ENCODE results near the gene ATP10D. TPM values are rescaled to one million over a fixed set of nuclear protein-coding genes. Genes with fewer than 3 reads are reported as not detected.

Gene ATP10D
- total RNA-seq, 4 donors from 2014 or later = 13.5 to 28.2 (median 18.0) TPM

DNA sequence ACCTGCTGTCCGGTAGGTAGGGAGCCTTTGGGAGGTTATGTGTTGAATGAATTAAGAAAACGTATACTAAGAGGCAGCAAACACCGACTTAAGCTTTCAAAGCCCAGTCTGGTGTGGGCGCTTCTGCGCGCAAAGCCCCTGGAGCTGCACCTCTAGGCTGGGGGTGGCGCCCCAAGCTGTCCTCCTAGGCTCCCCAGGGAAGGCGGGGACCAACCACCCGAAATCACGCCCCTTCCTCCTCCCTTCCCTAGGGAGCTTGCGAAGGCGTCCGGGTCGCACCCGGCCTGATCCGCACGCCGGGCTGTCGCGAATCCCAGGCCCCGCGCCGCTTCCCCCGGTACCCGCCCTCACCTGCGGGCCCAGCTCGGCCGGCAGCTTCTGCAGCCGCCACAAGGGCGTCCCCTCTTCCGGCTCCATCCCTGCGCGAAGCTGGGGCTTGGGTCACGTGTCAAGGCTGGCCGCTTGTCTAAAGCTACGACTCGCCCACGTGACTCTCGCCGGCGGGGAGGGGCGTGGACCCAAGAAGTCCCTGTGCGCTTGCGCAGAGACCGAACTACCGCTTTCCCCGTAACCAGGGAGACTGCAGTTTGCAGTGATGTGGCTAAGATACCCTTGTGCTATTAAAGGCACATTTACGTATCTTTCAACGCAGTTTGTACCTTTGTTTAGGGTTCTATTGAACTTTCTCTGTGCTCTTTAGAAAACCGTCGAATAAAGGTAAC is 21.7 kb upstream of the ATP10D start, which contains the start of gene COMMD8:
COMMD8 (minus strand) TSS at position 468 of the 722 bp plus-strand sequence; CDS start at position 417, 51 bp downstream.
- Histone ChIP-seq H3K4me1 (peaks cover 0 to 29% (median 4%) of the 10 kb centered on the region in 4 donors), H3K9me3 (no peaks in the 10 kb centered on the region), H3K36me3 (peaks cover 0 to 11% (median 0%) of the 10 kb centered on the region in 3 donors), H3K4me3 (peak within 1 kb of the TSS; percentile 71 to 86 (median 82)), H3K27ac (peak within 1 kb of the TSS; percentile 77 to 92 (median 84)), H3K27me3 (no peaks in the 10 kb centered on the region)
- peak; percentile 90 to 96 for DNase-seq (ENCODE audit: low spot score in 2 of 2)
- WGBS, 2 donors = 0 to 1% methylated on average over 26 to 28 of the region's 51 CpGs
- TF ChIP-seq, protein P1, sequence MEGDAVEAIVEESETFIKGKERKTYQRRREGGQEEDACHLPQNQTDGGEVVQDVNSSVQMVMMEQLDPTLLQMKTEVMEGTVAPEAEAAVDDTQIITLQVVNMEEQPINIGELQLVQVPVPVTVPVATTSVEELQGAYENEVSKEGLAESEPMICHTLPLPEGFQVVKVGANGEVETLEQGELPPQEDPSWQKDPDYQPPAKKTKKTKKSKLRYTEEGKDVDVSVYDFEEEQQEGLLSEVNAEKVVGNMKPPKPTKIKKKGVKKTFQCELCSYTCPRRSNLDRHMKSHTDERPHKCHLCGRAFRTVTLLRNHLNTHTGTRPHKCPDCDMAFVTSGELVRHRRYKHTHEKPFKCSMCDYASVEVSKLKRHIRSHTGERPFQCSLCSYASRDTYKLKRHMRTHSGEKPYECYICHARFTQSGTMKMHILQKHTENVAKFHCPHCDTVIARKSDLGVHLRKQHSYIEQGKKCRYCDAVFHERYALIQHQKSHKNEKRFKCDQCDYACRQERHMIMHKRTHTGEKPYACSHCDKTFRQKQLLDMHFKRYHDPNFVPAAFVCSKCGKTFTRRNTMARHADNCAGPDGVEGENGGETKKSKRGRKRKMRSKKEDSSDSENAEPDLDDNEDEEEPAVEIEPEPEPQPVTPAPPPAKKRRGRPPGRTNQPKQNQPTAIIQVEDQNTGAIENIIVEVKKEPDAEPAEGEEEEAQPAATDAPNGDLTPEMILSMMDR (IDR thresholded peaks at IDR 0.05) = peak in 4 of 5 experiments; percentile 36 to 75 (median 59)
- TF ChIP-seq POLR2A (IDR thresholded peaks at IDR 0.05) (peak; percentile 60 to 68), EP300 (IDR thresholded peaks at IDR 0.05) (peak; percentile 83 to 92)

DNA sequence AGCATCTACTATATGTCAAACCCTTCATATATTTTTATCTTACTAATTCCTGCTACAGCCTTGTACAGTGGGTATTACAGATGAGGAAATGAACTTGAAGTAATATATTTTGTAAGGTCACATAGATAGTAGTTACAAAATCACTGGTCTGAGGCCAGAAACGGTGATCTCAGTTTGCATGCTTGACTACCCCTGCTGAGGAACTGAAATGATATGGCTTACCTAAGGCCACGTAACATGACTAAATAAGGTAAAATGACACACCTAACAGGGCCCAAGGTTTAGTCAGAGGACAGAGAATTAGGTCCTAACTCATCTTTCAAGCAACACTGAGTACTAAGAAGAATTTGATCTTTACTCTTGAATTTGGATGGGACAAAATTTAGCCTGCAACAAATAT is 20.1 kb upstream of the ATP10D start:
- TF ChIP-seq EP300 (IDR thresholded peaks at IDR 0.05) (no peak), POLR2A (IDR thresholded peaks at IDR 0.05) (no peak)
- TF ChIP-seq, protein P1 (IDR thresholded peaks at IDR 0.05) = no peak
- Histone ChIP-seq H3K27me3 (no peaks in the 10 kb centered on the region), H3K4me3 (no peak overlapping the region), H3K9me3 (no peaks in the 10 kb centered on the region), H3K27ac (no peak overlapping the region), H3K4me1 (peaks cover 0 to 29% (median 4%) of the 10 kb centered on the region in 4 donors), H3K36me3 (no peaks in the 10 kb centered on the region)
- DNase-seq (ENCODE audit: low spot score in 2 of 2) = no peak
- WGBS, 2 donors = 76 to 88% methylated on average over 2 of the region's 2 CpGs

DNA sequence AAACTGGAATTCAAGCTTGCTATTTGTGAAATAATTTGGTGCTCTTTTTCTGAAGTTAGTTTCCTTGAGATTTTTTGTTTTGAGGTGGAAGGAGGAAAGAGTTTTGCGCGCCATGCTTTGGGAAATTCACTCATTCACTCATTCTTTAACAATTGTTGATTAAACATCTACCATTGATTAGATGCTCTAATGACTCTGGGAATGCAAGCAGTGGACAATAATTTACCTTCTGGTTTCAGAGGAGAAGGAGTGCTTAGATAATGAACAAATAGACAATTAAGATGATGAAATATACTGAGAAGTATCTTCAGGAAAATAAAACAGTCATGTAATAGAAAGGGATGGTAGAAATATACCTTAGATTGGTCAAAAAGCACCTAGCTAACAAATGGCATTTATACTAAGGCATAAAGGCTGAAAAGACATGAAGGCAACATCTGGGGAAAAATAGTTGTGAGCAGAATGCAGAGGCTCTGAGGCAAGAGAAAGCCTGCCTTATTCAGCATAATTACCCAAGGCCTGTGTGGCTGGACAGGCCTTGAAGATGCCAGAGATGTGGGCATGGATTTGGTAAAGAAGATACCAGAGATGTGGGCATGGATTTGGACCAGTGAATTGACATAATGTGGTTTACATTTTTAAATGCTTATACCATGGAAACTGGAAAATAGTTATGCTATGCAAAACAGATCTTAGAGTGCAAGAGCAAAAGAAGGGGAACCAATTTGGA is 18.9 kb upstream of the ATP10D start:
- peaks cover 0 to 22% (median 4%) of the 10 kb centered on the region in 4 donors for H3K4me1 ChIP-seq
- H3K27ac ChIP-seq = no peak overlapping the region
- DNase-seq (ENCODE audit: low spot score in 2 of 2) = no peak
- TF ChIP-seq POLR2A (IDR thresholded peaks at IDR 0.05) = no peak
- TF ChIP-seq EP300 (IDR thresholded peaks at IDR 0.05) = no peak
- TF ChIP-seq, protein P1 (IDR thresholded peaks at IDR 0.05) = no peak
- no peaks in the 10 kb centered on the region for H3K9me3 ChIP-seq
- no peaks in the 10 kb centered on the region for H3K27me3 ChIP-seq
- 43 to 69% methylated on average over 2 of the region's 2 CpGs for WGBS, 2 donors
- no peak overlapping the region for H3K4me3 ChIP-seq
- no peaks in the 10 kb centered on the region for H3K36me3 ChIP-seq

DNA sequence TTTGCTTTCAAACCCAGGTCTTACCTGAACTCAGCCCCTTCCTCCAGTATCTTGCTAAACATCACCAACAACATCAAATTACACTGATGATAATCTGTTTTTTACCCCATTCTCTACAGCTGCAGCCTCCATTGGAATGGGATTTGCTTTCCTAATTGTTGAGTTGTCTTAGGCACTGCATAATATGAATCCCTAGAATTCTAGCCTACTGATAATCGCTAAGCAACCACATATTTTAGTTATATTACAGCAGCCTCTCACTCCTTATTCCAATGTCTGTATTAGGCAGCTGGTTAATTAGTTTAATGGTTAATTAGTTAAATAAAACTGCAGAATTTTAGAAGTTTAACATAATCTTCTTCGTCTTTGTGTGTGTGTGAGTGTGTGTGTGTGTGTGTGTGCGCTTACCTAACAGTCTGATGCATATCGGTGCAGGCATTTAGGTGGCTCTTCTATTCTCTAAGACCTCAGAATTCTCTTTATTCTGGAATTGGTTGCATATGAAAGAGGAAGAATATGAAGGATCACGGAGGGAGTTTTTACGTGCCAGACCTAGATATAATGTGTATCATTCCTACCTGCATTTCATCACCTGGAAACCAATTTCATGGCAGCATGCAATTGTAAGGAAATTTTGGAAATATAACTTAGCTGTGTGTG is 16.2 kb upstream of the ATP10D start:
- H3K27me3 ChIP-seq = no peaks in the 10 kb centered on the region
- no peak overlapping the region for H3K4me3 ChIP-seq
- DNase-seq (ENCODE audit: low spot score in 2 of 2) = no peak
- 87 to 92% methylated on average over 6 of the region's 6 CpGs for WGBS, 2 donors
- no peak overlapping the region for H3K27ac ChIP-seq
- H3K4me1 ChIP-seq = peaks cover 0 to 5% (median 1%) of the 10 kb centered on the region in 4 donors
- no peaks in the 10 kb centered on the region for H3K36me3 ChIP-seq
- no peaks in the 10 kb centered on the region for H3K9me3 ChIP-seq
- TF ChIP-seq, protein P1 (IDR thresholded peaks at IDR 0.05) = no peak
- TF ChIP-seq POLR2A (IDR thresholded peaks at IDR 0.05) (no peak), EP300 (IDR thresholded peaks at IDR 0.05) (no peak)

Data from tibial nerve (tissue), 4 donors.